Nephron progenitor cell (in vitro differentiated cells): ENCODE results near the gene PELI3.

Source experiments
- DNase-seq: peaks from one replicate; pipeline ENCODE4 v3.0.0; 2021
- H3K27ac Mint-ChIP-seq: 2 replicates; pipeline ENCODE4 v1.8.0; 2021; ENCODE audit warnings: mild to moderate bottlenecking, moderate library complexity, mixed read lengths
- H3K27me3 Mint-ChIP-seq: 2 replicates; pipeline ENCODE4 v1.8.0; 2021; ENCODE audit warnings: mild to moderate bottlenecking, low read depth, mixed read lengths; ENCODE audit not compliant: poor library complexity
- H3K36me3 Mint-ChIP-seq: 2 replicates; pipeline ENCODE4 v1.8.0; 2021; ENCODE audit warnings: low read depth, mixed read lengths
- H3K4me1 Mint-ChIP-seq: 2 replicates; pipeline ENCODE4 v1.8.0; 2021; ENCODE audit warnings: mixed read lengths
- H3K4me3 Mint-ChIP-seq: 2 replicates; pipeline ENCODE4 v1.8.0; 2021; ENCODE audit warnings: mild to moderate bottlenecking, moderate library complexity, mixed read lengths
- H3K9me3 Mint-ChIP-seq: 2 replicates; pipeline ENCODE4 v1.8.0; 2021; ENCODE audit warnings: mild to moderate bottlenecking, moderate library complexity, mixed read lengths
- CTCF ChIP-seq: fragments of 200-600 bp; sonication (generic); IDR thresholded peaks from 2 replicates; pipeline ENCODE4 v1.5.0; 2021; ENCODE audit warnings: antibody characterized with exemption

PELI3 gene

GRCh38 chr11:66465373-66466224, 1.1 kb upstream of the PELI3 start:
- Mint-ChIP-seq H3K4me1 (peaks cover 43% of the 10 kb centered on the region), H3K9me3 (peaks cover 24% of the 10 kb centered on the region), H3K27ac (no peak overlapping the region), H3K4me3 (peak overlapping the region; percentile 90), H3K27me3 (peaks cover 20% of the 10 kb centered on the region), H3K36me3 (no peaks in the 10 kb centered on the region)
- no peak for DNase-seq
- no peak for TF ChIP-seq CTCF

- peak; percentile 16 for TF ChIP-seq CTCF
- no peak for DNase-seq
- Mint-ChIP-seq H3K36me3 (peaks cover 6% of the 10 kb centered on the region), H3K27ac (no peak overlapping the region), H3K4me1 (peaks cover 49% of the 10 kb centered on the region), H3K4me3 (peak overlapping the region; percentile 91), H3K9me3 (peaks cover 16% of the 10 kb centered on the region), H3K27me3 (peaks cover 20% of the 10 kb centered on the region)
Measured at GRCh38 chr11:66467034-66467659, 442 bp downstream of the PELI3 start.

- peaks cover 20% of the 10 kb centered on the region for H3K27me3 Mint-ChIP-seq
- H3K27ac Mint-ChIP-seq, result no peak overlapping the region
- peaks cover 49% of the 10 kb centered on the region for H3K4me1 Mint-ChIP-seq
- peaks cover 10% of the 10 kb centered on the region for H3K9me3 Mint-ChIP-seq
- H3K36me3 Mint-ChIP-seq, result peaks cover 6% of the 10 kb centered on the region
- no peak for TF ChIP-seq CTCF
- H3K4me3 Mint-ChIP-seq, result peak overlapping the region; percentile 91
- DNase-seq, result peak; percentile 47
Measured at GRCh38 chr11:66467756-66468155, 1.1 kb downstream of the PELI3 start.

- peak overlapping the region; percentile 91 for H3K4me3 Mint-ChIP-seq
- TF ChIP-seq CTCF, result no peak
Measured at GRCh38 chr11:66468691-66469090, 2.0 kb downstream of the PELI3 start.

GRCh38 chr11:66469441-66469840, 2.7 kb downstream of the PELI3 start:
- H3K9me3 Mint-ChIP-seq, result no peaks in the 10 kb centered on the region
- H3K4me1 Mint-ChIP-seq, result peaks cover 49% of the 10 kb centered on the region
- no peak overlapping the region for H3K4me3 Mint-ChIP-seq
- TF ChIP-seq CTCF, result no peak
- H3K36me3 Mint-ChIP-seq, result peaks cover 10% of the 10 kb centered on the region
- H3K27ac Mint-ChIP-seq, result no peak overlapping the region
- DNase-seq, result no peak
- peaks cover 16% of the 10 kb centered on the region for H3K27me3 Mint-ChIP-seq

More at GRCh38 chr11:66468691-66469090, 2.0 kb downstream of the PELI3 start:
- Mint-ChIP-seq H3K4me1 (peaks cover 49% of the 10 kb centered on the region), H3K27ac (no peak overlapping the region), H3K27me3 (peaks cover 18% of the 10 kb centered on the region), H3K9me3 (peaks cover under 1% of the 10 kb centered on the region), H3K36me3 (peaks cover 6% of the 10 kb centered on the region)
- no peak for DNase-seq
